GM10248 (cell line): ENCODE measurements around the gene CMIP.

Source experiments
- CTCF ChIA-PET: fragments of 300-600 bp; sonication (Branson Sonifier 250); formaldehyde crosslinking; extraction: SDS; loops from one replicate; lab custom pipeline; 2021; ENCODE audit warnings: antibody characterized with exemption; lab: Yijun Ruan, JAX
- POLR2A ChIA-PET: fragments of 350-650 bp; sonication (Branson Sonifier 250); formaldehyde crosslinking; extraction: SDS; loops from one replicate; lab custom pipeline; 2020; ENCODE audit warnings: antibody characterized with exemption; lab: Yijun Ruan, JAX
- DNase-seq: peaks from one replicate; pipeline ENCODE4 v3.0.0; 2012; ENCODE audit errors: extremely low spot score
- CTCF ChIP-seq: IDR thresholded peaks from 2 replicates; pipeline ENCODE4 v1.5.1; 2012; ENCODE audit warnings: mild to moderate bottlenecking, low read depth; ENCODE audit errors: extremely low read depth, missing control alignments, control extremely low read depth

The CMIP gene

GRCh38 chr16:81729451-81729850 is 284.8 kb downstream of the CMIP start:
- no peak for TF ChIP-seq CTCF
- no peak for DNase-seq
- ChIA-PET POLR2A (interaction anchor here (0.6 kb wide), 1 partner anchor 464 kb away, joined by 3 read pairs; no protein-coding TSS in a partner anchor), CTCF (interaction anchor here (0.7 to 3.4 kb wide), 33 partner anchors 8 to 524 kb away, joined by 3 to 13 read pairs (median 4); no protein-coding TSS in a partner anchor)

- ChIA-PET POLR2A (interaction anchor here (0.6 to 0.7 kb wide), 3 partner anchors 97 to 465 kb away, joined by 3 to 5 read pairs (median 4); no protein-coding TSS in a partner anchor), CTCF (interaction anchor here (0.7 to 3.4 kb wide), 39 partner anchors 8 to 525 kb away, joined by 3 to 13 read pairs (median 4); no protein-coding TSS in a partner anchor)
- peak; percentile 65 for TF ChIP-seq CTCF
- peak; percentile 79 for DNase-seq
Measured at GRCh38 chr16:81730090-81731051, 285.8 kb downstream of the CMIP start.

GRCh38 chr16:81731649-81732048 is 287.0 kb downstream of the CMIP start:
- ChIA-PET POLR2A (no interaction called here), CTCF (interaction anchor here (1.6 to 3.4 kb wide), 5 partner anchors 34 to 366 kb away, joined by 3 to 13 read pairs (median 10); no protein-coding TSS in a partner anchor)
- TF ChIP-seq CTCF, result no peak
- no peak for DNase-seq

- no peak for TF ChIP-seq CTCF
- DNase-seq, result no peak
- ChIA-PET POLR2A (no interaction called here), CTCF (interaction anchor here (1.0 to 3.4 kb wide), 2 partner anchors 9 to 110 kb away, joined by 3 to 13 read pairs; no protein-coding TSS in a partner anchor)
Measured at GRCh38 chr16:81732699-81733098, 288.1 kb downstream of the CMIP start.

- POLR2A ChIA-PET, result no interaction called here
- DNase-seq, result no peak
- TF ChIP-seq CTCF, result no peak
- CTCF ChIA-PET, result interaction anchor here (1.3 to 1.8 kb wide), 2 partner anchors 9 to 368 kb away, joined by 4 read pairs; no protein-coding TSS in a partner anchor
Measured at GRCh38 chr16:81733295-81733694, 288.7 kb downstream of the CMIP start.

GRCh38 chr16:81734632-81735434 is 290.2 kb downstream of the CMIP start:
- no peak for DNase-seq
- ChIA-PET CTCF (interaction anchor here (0.9 to 4.1 kb wide), 11 partner anchors 11 to 699 kb away, joined by 3 to 16 read pairs (median 4); partner anchors contain the start of gene ATMIN), POLR2A (no interaction called here)
- no peak for TF ChIP-seq CTCF
